T47D (cell line): ENCODE data around the gene ADGRG3.
"Not testable (repeated sequence)": the region's sequence is repeated elsewhere in the genome, so short reads cannot be mapped to it uniquely, and the experiment has no call there.

ENCODE experiments used
- DNase-seq, 2 experiments: peaks; one replicate each; pipeline versions ENCODE4 v3.0.0 to v3.0.0-alpha.2; 2011 to 2012; ENCODE audit warnings: low read depth in 1 of 2, low spot score in 1 of 2
- JUND ChIP-seq: IDR thresholded peaks from 2 replicates; pipeline ENCODE4 v1.6.1; 2012; ENCODE audit warnings: low read depth
- in situ Hi-C: cut with HindIII; loops from 2 replicates; pipeline ENCODE4 v1.10.0; 2016; ENCODE audit warnings: low sequenced_read_pairs, low pct_unique_long_range_greater_than_20kb

The ADGRG3 gene

DNA sequence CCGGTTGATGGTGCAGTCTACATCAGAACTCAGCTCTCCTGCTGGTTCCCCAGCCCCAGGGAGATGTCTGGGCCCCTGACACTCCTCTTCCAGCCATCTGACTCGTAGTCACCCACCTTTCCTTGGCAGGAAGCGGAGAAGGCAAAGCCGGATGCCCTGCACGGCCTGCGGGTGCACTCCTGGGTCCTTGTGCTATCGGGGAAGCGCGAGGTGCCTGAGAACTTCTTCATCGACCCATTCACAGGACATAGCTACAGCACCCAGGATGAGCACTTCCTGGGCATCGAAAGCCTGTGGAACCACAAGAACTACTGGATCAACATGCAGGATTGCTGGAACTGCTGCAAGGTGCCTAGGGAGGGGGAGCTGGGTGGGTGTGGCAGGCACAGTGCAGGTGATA, 39.2 kb downstream of the ADGRG3 start:
- no peak for DNase-seq
- no peak for TF ChIP-seq JUND
- in situ Hi-C loops, result no loop called here

DNA sequence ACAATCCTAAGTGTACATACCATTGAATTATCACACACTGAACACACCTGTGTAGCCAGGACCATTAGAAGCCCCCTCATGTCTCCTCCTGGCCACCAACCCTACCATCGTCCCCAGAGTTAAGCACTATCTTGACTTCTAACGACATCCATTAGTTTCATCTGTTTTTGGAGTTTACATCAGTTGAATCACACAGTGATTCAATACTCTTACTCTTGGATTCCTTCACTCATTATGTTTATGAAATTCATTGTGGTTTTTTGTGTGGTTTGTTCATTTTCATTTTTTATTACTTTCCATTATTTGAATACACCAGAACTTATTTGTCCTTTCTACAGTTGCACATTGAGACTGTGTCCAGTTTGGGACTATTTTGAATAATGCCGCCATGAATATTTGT, 40.1 kb downstream of the ADGRG3 start:
- no peak for TF ChIP-seq JUND
- DNase-seq, result no peak
- in situ Hi-C loops, result no loop called here

DNA sequence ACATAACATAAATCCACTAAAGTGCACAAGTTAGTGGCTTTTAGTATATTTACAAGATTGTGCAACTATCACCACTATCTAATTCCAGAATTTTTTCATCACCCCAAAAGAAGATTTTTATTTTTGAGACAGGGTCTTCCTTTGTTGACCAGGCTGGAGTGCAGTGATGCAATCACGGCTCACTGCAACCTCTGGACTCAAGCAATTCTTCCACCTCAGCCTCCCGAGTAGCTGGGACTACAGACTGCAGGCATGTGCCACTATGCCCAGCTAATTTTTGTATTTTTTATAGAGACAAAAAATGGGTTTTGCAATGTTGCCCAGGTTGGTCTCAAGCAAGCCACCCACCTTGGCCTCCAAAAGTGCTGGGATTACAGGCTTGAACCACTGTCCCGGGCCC, 41.6 kb downstream of the ADGRG3 start:
- DNase-seq, result no peak
- in situ Hi-C loops, result no loop called here
- no peak for TF ChIP-seq JUND

DNA sequence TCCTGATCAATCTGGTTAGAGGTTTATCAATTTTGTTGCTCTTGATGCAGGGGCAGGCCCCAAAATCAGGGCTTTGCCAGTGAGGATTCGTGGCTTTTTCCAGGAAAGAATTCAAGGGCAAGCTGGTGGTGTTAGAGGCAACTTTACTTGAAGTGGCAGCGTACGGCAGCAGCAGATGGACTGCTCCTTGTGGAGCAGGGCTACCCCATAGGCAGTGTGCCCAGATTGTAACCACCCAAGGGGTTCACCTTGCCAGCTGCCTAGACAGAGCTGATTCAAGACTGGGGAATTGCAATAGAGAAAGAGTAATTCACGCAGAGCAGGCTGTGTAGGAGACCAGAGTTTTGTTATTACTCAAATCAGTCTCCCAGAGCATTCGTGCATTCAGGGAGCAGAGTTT, 43.2 kb downstream of the ADGRG3 start:
- no peak for TF ChIP-seq JUND
- no peak for DNase-seq

DNA sequence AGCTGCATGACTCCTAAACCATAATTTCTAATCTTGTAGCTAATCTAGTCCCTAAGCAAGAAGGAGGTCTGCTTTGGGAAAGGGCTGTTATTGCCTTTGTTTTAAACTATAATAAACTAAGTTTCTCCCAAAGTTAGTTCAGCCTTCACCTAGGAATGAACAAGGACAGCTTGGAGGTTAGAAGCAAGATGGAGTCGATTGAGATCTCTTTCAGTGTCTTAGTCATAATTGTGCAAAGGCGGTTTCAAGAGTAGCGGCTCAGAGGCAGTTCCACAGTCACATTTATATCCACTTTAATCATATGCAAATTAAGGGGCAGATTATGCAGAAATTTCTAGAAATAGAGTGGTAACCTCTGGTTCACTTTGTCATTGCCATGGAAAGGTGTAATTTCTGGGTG, 43.9 kb downstream of the ADGRG3 start:
- no peak for TF ChIP-seq JUND
- in situ Hi-C loops, result no loop called here
- DNase-seq, result no peak

More for the DNA sequence above, 43.2 kb downstream of the ADGRG3 start:
- in situ Hi-C loops, result no loop called here

DNA sequence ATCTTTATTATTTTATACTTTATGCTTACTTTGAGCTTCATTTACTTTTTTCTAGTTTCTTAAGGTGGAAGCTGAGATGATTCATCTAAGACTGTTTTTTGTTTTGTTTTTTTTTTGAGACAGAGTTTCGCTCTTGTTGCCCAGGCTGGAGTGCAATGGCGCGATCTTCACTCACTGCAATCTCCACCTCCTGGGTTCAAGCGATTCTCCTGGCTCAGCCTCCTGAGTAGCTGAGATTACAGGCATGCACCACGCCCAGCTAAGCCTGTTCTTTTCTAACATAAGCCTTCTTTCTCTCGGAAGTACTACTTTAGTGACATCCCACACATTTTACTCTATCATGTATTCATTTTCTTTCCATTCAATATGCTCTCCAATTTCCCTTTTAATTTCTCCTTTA, 44.5 kb downstream of the ADGRG3 start:
- DNase-seq, in situ Hi-C loops: not testable (repeated sequence)

DNA sequence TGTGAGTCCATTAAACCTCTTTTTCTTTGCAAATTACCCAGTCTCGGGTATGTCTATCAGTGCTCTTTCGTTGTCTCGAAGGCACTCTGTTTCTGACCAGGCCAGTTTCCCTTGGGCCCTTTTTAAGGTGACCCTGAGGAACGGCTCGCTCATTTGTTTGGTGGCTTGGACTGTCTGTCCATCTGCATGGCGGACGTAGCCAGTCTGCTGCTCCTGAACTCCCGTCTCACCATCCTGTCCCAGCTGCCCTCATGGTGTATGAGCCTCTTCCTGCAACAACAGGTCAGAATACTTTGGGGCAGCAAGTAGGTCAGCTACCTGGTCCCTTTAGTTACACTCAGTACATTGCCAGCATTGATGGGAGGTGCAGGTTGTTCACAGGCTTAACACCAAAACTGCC, 45.5 kb downstream of the ADGRG3 start:
- no peak for TF ChIP-seq JUND
- DNase-seq, result no peak
- in situ Hi-C loops, result no loop called here

DNA sequence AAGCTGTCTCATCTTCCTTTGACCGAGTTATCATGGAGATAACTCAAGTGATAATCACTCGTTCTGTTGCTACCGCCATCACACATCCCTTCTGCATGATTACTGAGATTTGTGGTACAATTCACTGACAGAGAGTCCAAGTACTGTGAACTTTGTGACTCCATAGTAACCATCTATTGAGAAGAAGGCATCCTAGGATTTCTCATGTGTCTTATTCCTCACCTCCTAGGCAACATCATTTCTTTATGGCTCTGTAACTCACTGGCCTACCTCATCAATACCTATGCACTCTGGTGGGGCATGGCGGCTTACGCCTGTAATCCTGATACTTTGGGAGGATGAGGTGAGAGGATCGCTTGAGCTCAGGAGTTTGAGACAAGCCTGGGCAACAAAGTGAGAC, 45.9 kb downstream of the ADGRG3 start:
- in situ Hi-C loops, result no loop called here
- TF ChIP-seq JUND, result no peak
- DNase-seq, result no peak

DNA sequence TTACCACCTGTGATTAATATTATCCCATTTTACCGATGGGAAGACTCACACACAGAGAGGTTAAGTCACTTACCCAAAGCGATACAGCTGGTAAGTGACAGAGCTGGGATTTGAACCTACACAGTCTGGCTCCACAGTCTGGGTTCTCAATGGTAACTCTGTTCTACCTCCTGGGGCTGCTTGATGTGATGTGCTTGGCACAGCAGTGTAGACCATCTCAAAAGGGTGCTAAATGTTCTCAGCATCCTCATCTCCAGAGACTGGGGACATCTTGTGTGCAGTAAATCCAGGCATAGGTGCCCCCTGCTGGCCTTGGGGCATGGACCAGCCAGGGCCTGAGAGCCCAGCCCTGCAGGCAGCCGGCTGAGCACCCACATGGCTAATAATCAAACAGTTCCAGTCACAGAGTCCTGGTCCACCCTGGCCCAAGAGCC, 52.1 kb downstream of the ADGRG3 start:
- DNase-seq, result peak in 1 of 2 experiments; percentile 57
- in situ Hi-C loops, result no loop called here
- TF ChIP-seq JUND, result no peak

DNA sequence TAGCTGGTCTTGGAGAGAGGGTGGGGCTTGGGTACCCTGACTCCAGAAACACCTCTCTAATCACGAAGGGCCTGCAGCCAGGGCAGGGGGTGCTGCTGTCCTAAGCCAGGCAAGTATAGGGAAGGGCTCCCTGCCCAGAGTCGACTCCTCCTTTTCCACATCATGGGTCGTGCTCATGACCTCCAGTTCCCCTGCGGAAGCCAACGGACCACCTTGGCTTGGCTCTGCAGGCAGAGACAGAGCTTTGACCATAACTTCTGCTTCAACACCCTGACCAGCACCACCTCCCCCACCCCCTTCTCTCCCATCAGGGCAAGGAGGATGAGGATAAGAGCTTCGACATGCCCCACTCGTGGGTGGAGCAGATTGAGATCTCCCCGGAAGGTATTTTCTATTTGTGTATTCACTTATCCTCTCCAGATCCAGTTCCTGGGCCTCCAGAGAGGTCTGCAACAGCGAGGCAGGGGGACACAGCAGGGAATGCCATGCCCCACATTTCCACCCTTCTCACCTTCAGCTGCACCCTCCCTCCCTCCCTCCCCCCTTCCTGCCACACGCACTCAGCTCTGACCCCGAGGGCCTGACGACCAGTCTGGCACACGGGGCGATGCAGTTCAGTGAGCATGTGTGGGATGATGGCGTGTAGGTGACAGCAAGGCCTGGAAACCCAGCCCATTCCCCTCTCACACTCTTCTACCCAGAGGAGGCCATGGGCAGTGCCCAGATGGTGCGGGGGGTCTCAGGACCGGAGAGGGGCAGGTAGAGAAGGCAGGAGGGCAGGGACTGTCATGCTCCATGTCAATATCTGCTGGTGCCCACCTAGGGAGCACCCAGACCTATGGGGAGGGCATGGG, 53.5 kb downstream of the ADGRG3 start:
- in situ Hi-C loops, result no loop called here
- DNase-seq, result no peak
- TF ChIP-seq JUND, result no peak

DNA sequence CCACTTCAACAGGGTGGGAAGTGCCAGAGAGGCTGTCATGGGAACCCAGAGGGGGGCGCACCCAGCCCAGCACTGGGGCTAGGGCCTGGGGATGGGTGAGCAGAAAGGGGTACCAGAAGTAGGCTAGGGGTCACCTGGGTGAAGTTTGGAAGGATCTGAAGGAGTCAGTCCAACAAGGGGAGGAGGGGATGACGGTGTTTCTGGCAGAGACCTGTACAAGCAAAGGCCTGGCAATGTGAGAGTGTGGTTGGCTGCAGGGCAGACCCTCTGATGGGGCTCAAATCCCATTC, 54.0 kb downstream of the ADGRG3 start:
- in situ Hi-C loops, result no loop called here
- no peak for DNase-seq
- no peak for TF ChIP-seq JUND

DNA sequence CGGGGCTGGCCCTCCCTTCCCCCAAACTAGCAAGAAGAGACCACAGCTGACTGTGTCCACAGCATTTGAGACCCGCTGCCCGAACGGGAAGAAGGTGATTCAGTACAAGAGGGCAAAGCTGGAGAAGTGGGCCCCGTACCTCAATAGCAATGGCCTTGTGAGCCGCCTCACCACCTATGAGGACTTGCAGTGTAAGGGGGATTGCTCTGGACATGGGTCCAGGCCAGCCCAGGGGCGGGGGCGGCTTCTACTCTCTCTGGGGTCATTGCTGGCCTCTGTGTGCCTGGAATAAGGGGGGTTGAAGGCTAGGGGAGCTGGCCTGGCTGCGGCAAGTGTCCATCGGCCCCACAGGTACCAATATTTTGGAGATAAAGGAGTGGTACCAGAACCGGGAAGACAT, 54.5 kb downstream of the ADGRG3 start:
- TF ChIP-seq JUND, result no peak
- in situ Hi-C loops, result no loop called here
- no peak for DNase-seq

DNA sequence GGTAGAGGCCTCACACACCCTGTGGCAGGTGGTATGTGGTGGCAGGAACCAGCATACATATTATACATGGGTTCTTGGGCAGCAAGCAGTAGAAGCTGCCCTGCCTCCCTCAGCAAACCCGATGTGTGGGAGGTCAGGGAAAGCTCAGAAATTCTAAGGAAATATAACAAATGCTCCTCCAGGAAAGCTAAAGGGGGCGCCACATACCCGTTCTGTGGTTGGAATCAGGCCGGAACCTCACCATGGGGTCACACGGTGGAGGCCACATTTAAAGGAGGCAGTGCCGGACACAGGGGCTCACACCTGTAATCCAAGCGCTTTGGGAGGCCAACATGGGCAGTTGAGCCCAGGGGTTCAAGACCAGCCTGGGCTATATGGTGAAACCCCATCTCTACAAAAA, 55.1 kb downstream of the ADGRG3 start:
- in situ Hi-C loops, result no loop called here
- DNase-seq, result no peak
- TF ChIP-seq JUND, result no peak

DNA sequence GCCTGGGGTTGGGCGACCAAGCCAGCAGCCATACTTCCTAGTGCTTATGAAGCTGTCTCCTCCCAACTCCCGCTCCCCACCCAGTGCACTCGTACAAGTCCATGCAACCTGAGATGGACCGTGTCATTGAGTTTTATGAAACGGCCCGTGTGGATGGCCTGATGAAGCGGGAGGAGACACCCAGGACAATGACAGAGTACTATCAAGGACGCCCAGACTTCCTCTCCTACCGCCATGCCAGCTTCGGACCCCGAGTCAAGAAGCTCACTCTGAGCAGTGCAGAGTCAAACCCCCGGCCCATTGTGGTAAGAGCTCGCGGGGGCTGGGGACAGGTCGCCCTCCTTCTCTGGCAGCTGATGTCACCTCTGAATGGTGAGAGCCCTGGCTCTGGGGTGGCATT, 56.4 kb downstream of the ADGRG3 start:
- in situ Hi-C loops, result no loop called here
- DNase-seq, result no peak
- no peak for TF ChIP-seq JUND
